ENCODE results near the gene ACOT13.
"Not testable (repeated sequence)": the region's sequence is repeated elsewhere in the genome, so short reads cannot be mapped to it uniquely, and the experiment has no call there.

GRCh38 chr6:24670492-24670891 lies 3.6 kb downstream of the ACOT13 start:
- TF ChIP-seq, protein P1, sequence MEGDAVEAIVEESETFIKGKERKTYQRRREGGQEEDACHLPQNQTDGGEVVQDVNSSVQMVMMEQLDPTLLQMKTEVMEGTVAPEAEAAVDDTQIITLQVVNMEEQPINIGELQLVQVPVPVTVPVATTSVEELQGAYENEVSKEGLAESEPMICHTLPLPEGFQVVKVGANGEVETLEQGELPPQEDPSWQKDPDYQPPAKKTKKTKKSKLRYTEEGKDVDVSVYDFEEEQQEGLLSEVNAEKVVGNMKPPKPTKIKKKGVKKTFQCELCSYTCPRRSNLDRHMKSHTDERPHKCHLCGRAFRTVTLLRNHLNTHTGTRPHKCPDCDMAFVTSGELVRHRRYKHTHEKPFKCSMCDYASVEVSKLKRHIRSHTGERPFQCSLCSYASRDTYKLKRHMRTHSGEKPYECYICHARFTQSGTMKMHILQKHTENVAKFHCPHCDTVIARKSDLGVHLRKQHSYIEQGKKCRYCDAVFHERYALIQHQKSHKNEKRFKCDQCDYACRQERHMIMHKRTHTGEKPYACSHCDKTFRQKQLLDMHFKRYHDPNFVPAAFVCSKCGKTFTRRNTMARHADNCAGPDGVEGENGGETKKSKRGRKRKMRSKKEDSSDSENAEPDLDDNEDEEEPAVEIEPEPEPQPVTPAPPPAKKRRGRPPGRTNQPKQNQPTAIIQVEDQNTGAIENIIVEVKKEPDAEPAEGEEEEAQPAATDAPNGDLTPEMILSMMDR (conservative IDR thresholded peaks at IDR 0.05), result not testable (repeated sequence)
- TF ChIP-seq ZFX (IDR thresholded peaks at IDR 0.05), result not testable (repeated sequence)

Measured in C4-2B (cell line).